ENCODE results near the gene NLN.
"Not testable (repeated sequence)": the region's sequence is repeated elsewhere in the genome, so short reads cannot be mapped to it uniquely, and the experiment has no call there.

- TF ChIP-seq PTBP1 (IDR thresholded peaks at IDR 0.05; ENCODE audit: low read depth, low read length); USF2 (CRISPR knock-in tag; IDR thresholded peaks at IDR 0.05); ZNF232 (CRISPR knock-in tag; IDR thresholded peaks at IDR 0.05); MTA1 (IDR thresholded peaks at IDR 0.05; ENCODE audit: borderline replicate concordance); CTCF (IDR thresholded peaks at IDR 0.05 in 2 of 3, conservative IDR thresholded peaks at IDR 0.05 in 1 of 3; ENCODE audit: insufficient read depth in 2 of 3, low read depth in 1 of 3, low read length in 3 of 3); TAF1 (IDR thresholded peaks at IDR 0.05; ENCODE audit: control insufficient read depth, extremely low read depth, insufficient read depth, low read length, severe bottlenecking); MLX (CRISPR knock-in tag; conservative IDR thresholded peaks at IDR 0.05); FOXJ3 (CRISPR knock-in tag; IDR thresholded peaks at IDR 0.05); ZBTB2 (IDR thresholded peaks at IDR 0.05); SAFB2 (IDR thresholded peaks at IDR 0.05; ENCODE audit: borderline replicate concordance, low read depth, low read length, severe bottlenecking); EP300 (IDR thresholded peaks at IDR 0.05; ENCODE audit: low read length); ZNF830 (CRISPR knock-in tag; IDR thresholded peaks at IDR 0.05); DLX4 (CRISPR knock-in tag; IDR thresholded peaks at IDR 0.05): not testable (repeated sequence)
Observed at GRCh38 chr5:65839170-65839569, 117.2 kb downstream of the NLN start.
